Measurements from ENCODE around the gene OSBP.
A peak's percentile ranks its signal among the peaks of the same experiment; 100 is the strongest.

OSBP gene

GRCh38 chr11:59607703-59608454, 7.7 kb downstream of the OSBP start:
- DNase-seq (ENCODE audit: low read depth), result no peak

GRCh38 chr11:59602432-59602831, 13.1 kb downstream of the OSBP start:
- no peak for DNase-seq (ENCODE audit: low read depth)

- no peak for DNase-seq (ENCODE audit: low read depth)
Observed at GRCh38 chr11:59601788-59602187, 13.8 kb downstream of the OSBP start.

- no peak for DNase-seq (ENCODE audit: low read depth)
Observed at GRCh38 chr11:59600636-59601035, 14.9 kb downstream of the OSBP start.

- DNase-seq (ENCODE audit: low read depth), result no peak
Observed at GRCh38 chr11:59600234-59600633, 15.3 kb downstream of the OSBP start.

GRCh38 chr11:59598961-59599360, 16.6 kb downstream of the OSBP start:
- DNase-seq (ENCODE audit: low read depth), result no peak

- DNase-seq (ENCODE audit: low read depth), result no peak
Observed at GRCh38 chr11:59584294-59584693, 31.3 kb downstream of the OSBP start.

GRCh38 chr11:59582006-59582405, 33.6 kb downstream of the OSBP start:
- no peak for DNase-seq (ENCODE audit: low read depth)

- DNase-seq (ENCODE audit: low read depth), result no peak
Observed at GRCh38 chr11:59578369-59578768, 37.2 kb downstream of the OSBP start.

GRCh38 chr11:59575505-59575904, 40.1 kb downstream of the OSBP start:
- no peak for DNase-seq (ENCODE audit: low read depth)

- DNase-seq (ENCODE audit: low read depth), result no peak
Observed at GRCh38 chr11:59574932-59575502, 40.6 kb downstream of the OSBP start.

GRCh38 chr11:59574467-59574866, 41.1 kb downstream of the OSBP start:
- no peak for DNase-seq (ENCODE audit: low read depth)

GRCh38 chr11:59573216-59573615, 42.4 kb downstream of the OSBP start:
- no peak for DNase-seq (ENCODE audit: low read depth)

GRCh38 chr11:59572091-59572490, 43.5 kb downstream of the OSBP start:
- DNase-seq (ENCODE audit: low read depth), result no peak

- DNase-seq (ENCODE audit: low read depth), result no peak
Observed at GRCh38 chr11:59562292-59562691, 53.3 kb downstream of the OSBP start.

GRCh38 chr11:59560702-59561473, 54.7 kb downstream of the OSBP start:
- DNase-seq (ENCODE audit: low read depth), result no peak

- peak; percentile 77 for DNase-seq (ENCODE audit: low read depth)
Observed at GRCh38 chr11:59560290-59560701, 55.3 kb downstream of the OSBP start.

GRCh38 chr11:59559886-59560285, 55.7 kb downstream of the OSBP start:
- DNase-seq (ENCODE audit: low read depth), result no peak

GRCh38 chr11:59558270-59558643, 57.3 kb downstream of the OSBP start:
- DNase-seq (ENCODE audit: low read depth), result no peak

GRCh38 chr11:59556917-59557348, 58.6 kb downstream of the OSBP start:
- DNase-seq (ENCODE audit: low read depth), result peak; percentile 59

- peak; percentile 75 for DNase-seq (ENCODE audit: low read depth)
Observed at GRCh38 chr11:59556115-59556916, 59.3 kb downstream of the OSBP start.

GRCh38 chr11:59555601-59556114, 59.9 kb downstream of the OSBP start:
- no peak for DNase-seq (ENCODE audit: low read depth)

Measured in HS-27A (cell line).